Measurements from ENCODE around the gene ARPC2.
A peak's percentile ranks its signal among the peaks of the same experiment; 100 is the strongest.
"Not testable (repeated sequence)": the region's sequence is repeated elsewhere in the genome, so short reads cannot be mapped to it uniquely, and the experiment has no call there.

The ARPC2 gene

GRCh38 chr2:218216674-218217359 is at the start of gene ARPC2:
ARPC2 (plus strand) TSS chr2:218217189; CDS start chr2:218217471, 282 bp downstream.
- peak; percentile 80 to 90 (median 88) for DNase-seq (ENCODE audit: low read depth in 3 of 3)

GRCh38 chr2:218168016-218168415 is 49.0 kb upstream of the ARPC2 start:
- no peak for DNase-seq (ENCODE audit: low read depth in 3 of 3)

GRCh38 chr2:218168635-218169462 is 48.1 kb upstream of the ARPC2 start:
- DNase-seq (ENCODE audit: low read depth in 3 of 3) = peak; percentile 26 to 49 (median 37)

- DNase-seq (ENCODE audit: low read depth in 3 of 3) = no peak
Measured at GRCh38 chr2:218169757-218170546, 47.0 kb upstream of the ARPC2 start.

DNA sequence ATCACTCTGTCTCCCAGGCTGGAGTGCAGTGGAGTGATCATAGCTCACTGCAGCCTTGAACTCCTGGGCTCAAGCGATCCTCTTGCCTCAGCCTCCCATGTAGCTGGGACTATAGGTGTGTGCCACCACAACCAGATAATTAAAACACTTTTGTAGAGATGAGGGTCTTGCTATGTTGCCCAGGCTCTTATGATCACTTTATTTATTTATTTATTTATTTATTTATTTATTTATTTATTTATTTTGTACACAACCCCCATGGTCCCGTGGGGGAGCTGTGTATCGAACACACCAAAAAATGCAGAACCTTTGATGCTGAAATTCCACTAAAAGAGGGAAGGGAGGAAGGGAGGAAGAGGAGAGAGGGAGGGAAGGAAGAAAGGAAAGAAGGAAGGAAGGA is 45.2 kb upstream of the ARPC2 start:
- DNase-seq (ENCODE audit: low read depth in 3 of 3) = not testable (repeated sequence)

DNA sequence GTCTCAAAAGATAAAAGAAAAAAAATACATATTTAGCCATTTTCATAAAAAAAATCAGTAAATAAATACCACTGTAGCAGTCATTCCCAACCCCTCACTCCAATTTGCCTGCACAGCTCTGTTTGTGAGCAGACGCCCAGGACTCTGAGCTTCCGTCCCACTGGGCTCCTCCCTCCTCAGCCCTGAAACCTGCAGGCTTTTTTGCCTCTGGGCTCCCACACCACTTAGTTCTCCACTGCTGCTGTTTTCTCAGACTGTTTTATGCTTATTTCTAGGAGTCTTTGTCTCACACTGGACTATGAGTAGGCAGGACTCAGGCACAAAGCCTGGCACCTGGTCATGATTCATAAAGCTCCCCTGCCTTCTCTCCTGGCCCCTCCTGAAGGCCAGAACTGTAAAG is 44.1 kb upstream of the ARPC2 start:
- no peak for DNase-seq (ENCODE audit: low read depth in 3 of 3)

DNA sequence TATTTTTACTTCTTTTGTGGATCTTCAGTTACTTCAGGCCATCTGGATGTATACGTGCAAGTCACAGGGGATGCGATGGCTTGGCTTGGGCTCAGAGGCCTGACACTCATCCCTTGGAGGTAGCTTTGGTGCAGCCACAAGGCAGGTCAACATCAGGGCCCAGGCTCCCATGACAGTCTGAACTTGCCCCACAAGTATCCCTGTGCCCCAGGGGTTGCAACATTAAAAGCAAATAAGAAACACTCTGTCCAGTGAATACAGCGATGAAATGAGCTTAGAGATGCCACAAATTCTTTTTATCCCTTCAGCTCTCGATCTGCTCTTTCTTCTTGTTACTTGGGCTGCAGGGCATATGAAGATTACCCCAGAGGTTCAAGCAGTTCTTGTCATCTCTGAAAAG is 37.2 kb upstream of the ARPC2 start:
- no peak for DNase-seq (ENCODE audit: low read depth in 3 of 3)

- no peak for DNase-seq (ENCODE audit: low read depth in 3 of 3)
Measured at GRCh38 chr2:218180467-218181114, 36.4 kb upstream of the ARPC2 start.

- DNase-seq (ENCODE audit: low read depth in 3 of 3) = no peak
Measured at GRCh38 chr2:218184331-218184730, 32.7 kb upstream of the ARPC2 start.

- peak; percentile 31 to 50 (median 47) for DNase-seq (ENCODE audit: low read depth in 3 of 3)
Measured at GRCh38 chr2:218186355-218186766, 30.6 kb upstream of the ARPC2 start.

- DNase-seq (ENCODE audit: low read depth in 3 of 3) = no peak
Measured at GRCh38 chr2:218186876-218187275, 30.1 kb upstream of the ARPC2 start.

DNA sequence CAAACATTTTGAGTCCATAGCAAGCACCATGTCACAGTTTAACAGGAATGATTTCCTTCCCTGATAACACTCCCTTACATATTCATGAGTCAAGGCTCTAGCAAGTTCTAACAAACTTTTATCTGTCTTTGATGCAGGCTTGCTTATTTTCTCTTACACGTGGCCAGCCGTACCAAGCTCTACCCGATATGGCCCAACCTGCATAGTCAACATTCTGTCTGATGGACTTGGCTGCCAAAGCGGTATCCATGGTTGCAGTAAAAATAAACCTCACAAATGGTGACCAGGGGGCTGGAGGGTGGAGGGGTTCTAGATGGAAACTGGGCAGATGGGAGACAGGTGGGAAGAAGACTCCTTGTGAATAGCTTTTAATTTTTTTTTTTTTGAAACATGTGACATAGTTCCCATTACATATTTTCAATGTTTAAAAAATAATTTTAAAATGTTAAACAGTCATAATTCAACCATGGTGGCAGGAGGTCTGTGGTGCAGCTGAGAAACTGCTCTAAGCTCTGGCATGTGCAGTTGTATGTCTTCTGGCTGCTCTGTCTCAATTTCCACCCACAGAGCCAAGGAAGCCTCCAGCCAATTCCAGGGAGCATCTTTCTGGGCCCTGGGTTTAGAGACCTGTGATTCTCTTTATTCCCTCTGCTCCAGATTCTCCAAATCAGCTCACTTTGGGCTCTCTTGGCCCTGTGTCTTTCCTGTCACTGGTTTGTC is 29.5 kb upstream of the ARPC2 start:
- DNase-seq (ENCODE audit: low read depth in 3 of 3) = no peak

DNA sequence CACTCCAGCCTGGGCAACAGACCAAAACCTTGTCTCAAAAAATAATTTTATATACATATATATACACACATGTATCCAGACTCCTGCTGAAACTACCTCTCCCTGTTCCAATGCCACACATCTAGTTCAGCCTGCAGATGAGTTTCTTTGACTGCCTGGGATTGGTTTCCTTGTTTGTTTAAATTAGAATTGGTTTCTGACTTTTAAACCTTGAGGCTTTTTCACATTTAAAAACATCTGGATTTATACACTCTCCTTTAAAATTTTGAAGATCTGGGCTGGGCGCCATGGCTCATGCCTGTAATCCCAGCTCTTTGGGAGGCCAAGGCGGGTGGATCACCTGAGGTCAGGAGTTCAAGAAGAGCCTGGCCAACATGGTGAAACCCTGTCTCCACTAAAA is 28.5 kb upstream of the ARPC2 start:
- no peak for DNase-seq (ENCODE audit: low read depth in 3 of 3)

DNA sequence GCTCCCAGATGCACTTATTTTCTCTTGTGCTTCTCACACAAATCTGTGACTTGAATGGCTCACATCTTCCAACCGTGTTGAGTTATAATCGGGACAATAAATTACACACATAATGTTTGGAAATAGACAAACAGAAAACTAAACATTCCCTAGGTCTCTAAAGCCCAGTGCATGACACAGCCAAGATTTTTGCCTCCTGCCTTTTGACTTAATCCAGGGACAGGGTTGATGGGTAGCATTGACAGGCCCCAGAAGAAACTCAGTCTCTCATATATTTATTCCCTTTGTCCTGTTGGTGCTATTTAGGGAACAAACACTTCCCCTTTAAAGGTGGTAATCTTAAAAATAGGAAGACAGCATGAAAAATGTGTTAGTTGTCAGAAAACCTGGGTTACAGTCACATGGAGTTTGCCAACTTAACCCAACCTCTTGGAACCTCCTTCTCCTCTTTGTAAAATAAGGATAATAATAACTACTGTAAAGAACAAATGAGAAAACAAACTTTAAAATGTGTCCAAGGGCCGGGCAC is 24.0 kb upstream of the ARPC2 start:
- no peak for DNase-seq (ENCODE audit: low read depth in 3 of 3)

GRCh38 chr2:218193701-218194100 is 23.3 kb upstream of the ARPC2 start:
- no peak for DNase-seq (ENCODE audit: low read depth in 3 of 3)

DNA sequence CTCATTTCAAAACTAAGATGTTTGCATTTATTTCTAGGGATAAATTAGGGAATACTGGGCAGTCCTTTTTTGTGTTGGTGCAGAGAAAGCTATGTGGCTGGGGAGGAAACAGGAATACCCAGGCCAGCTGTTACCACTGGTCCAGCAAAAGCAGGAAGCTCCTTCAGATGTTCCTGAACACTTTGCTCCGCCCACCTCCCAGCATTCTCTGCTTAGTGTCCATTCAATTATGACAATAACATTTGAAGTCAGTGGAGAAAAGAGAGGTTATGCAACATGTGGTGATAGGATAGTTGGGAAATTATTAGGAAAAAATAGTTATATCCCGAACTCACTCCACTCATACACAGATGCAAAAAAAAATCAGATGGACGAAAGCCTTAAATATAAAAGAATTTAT is 22.1 kb upstream of the ARPC2 start:
- no peak for DNase-seq (ENCODE audit: low read depth in 3 of 3)

DNA sequence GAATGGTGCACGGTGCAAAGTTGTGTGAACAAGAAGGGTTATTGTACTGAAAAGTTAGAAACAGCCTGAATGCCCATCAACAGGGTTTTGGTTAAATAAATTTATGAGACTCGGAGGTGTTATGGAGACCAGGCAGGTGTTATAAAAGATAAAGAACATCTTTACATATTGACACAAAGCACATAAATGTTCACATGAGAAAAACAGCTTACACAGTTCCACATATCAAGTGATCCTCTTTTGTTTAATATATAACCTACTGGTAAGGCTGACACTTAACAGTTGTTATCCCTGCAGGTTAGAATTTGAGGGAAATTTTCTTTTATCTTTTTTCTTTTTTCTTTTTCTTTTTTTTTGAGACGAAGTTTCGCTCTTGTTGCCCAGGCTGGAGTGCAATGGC is 20.0 kb upstream of the ARPC2 start:
- DNase-seq (ENCODE audit: low read depth in 3 of 3) = no peak

GRCh38 chr2:218202266-218202665 is 14.7 kb upstream of the ARPC2 start:
- DNase-seq (ENCODE audit: low read depth in 3 of 3) = no peak

GRCh38 chr2:218209078-218209477 is 7.9 kb upstream of the ARPC2 start:
- no peak for DNase-seq (ENCODE audit: low read depth in 3 of 3)

GRCh38 chr2:218214116-218214515 is 2.9 kb upstream of the ARPC2 start:
- DNase-seq (ENCODE audit: low read depth in 3 of 3) = no peak

- DNase-seq (ENCODE audit: low read depth in 3 of 3) = no peak
Measured at GRCh38 chr2:218216336-218216673, 684 bp upstream of the ARPC2 start.

Data from stimulated activated CD4-positive, alpha-beta T cell treated with anti-CD3 and anti-CD28 coated beads, TNF-alpha, amount 100 ng/mL, for 4 hours (primary cell).